K562 (cell line): ENCODE measurements around the gene RCN2.

ENCODE experiments used
- ELF1 ChIP-seq: fragments of 200-800 bp; sonication (Bioruptor generic); IDR thresholded peaks from 2 replicates; pipeline ENCODE4 v1.6.1; 2016; ENCODE audit warnings: missing genetic modification characterization, missing compliant biosample characterization
- MTF1 ChIP-seq: fragments of 250-450 bp; sonication (Bioruptor Pico); IDR thresholded peaks from 2 replicates; pipeline ENCODE4 v1.9.0; 2021; ENCODE audit warnings: moderate library complexity, mild to moderate bottlenecking, inconsistent platforms, borderline replicate concordance
- NCOA1 ChIP-seq: fragments of 450-650 bp; IDR thresholded peaks from 2 replicates; pipeline ENCODE4 v1.6.1; 2016; ENCODE audit warnings: low read depth
- NFE2L1 ChIP-seq: fragments of 450-650 bp; IDR thresholded peaks from 2 replicates; pipeline ENCODE4 v1.6.1; 2016; ENCODE audit warnings: missing genetic modification characterization, low read depth, mild to moderate bottlenecking, missing compliant biosample characterization, moderate library complexity, borderline replicate concordance
- RCOR1 ChIP-seq, 2 experiments: IDR thresholded peaks; 2 replicates each; pipeline ENCODE4 v1.6.1; 2012; ENCODE audit warnings: low read depth in 2 of 2, low read length in 2 of 2, borderline replicate concordance in 1 of 2, improper control_type of control experiment in 1 of 2
- SREBF1 ChIP-seq: fragments of 150-350 bp; IDR thresholded peaks from 2 replicates; pipeline ENCODE4 v1.6.1; 2014; ENCODE audit warnings: antibody characterized with exemption, low read depth, low read length, borderline replicate concordance

DNA sequence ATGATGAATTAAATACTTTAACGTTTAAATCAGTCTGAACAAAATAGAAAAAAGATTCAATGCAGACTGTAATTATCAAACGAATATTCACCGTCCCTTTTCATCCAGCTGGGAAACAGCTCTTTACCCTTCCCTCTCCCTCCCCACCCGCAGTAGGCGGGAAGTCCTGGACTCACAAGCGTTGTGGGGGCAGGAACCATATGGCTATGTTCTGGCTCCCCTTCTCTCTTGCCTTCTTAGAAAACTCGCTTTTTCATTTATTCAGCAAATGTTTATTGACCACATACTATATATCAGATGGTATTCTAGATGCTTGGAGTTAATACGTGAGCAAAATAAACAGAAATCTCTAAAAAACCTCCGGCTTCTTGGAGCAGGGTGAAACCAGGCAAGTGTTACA lies 25.7 kb upstream of the RCN2 start:
- TF ChIP-seq RCOR1 (IDR thresholded peaks at IDR 0.05; ENCODE audit: borderline replicate concordance in 1 of 2, low read depth in 2 of 2, low read length in 2 of 2), result no peak
- no peak for TF ChIP-seq SREBF1
- no peak for TF ChIP-seq MTF1
- TF ChIP-seq ELF1 (tag), result no peak
- no peak for TF ChIP-seq NCOA1
- TF ChIP-seq NFE2L1 (tag), result no peak
